SJCRH30 (cell line): Measurements from ENCODE around the gene ACTR3C. TPM values are rescaled to one million over a fixed set of nuclear protein-coding genes. Genes with fewer than 3 reads are reported as not detected.
"Not testable (repeated sequence)": the region's sequence is repeated elsewhere in the genome, so short reads cannot be mapped to it uniquely, and the experiment has no call there.

Experiments
- DNase-seq, 2 experiments: peaks; one replicate each; pipeline ENCODE4 v3.0.0-alpha.2; 2015 to 2020
- H3K27ac ChIP-seq: fragments of 250-450 bp; sonication (Bioruptor Pico); 2 replicates; pipeline ENCODE4 v1.5.1; 2020; ENCODE audit warnings: mild to moderate bottlenecking, moderate library complexity
- H3K27me3 ChIP-seq: fragments of 250-450 bp; sonication (Bioruptor Pico); 2 replicates; pipeline ENCODE4 v1.5.1; 2020; ENCODE audit warnings: mild to moderate bottlenecking, moderate library complexity
- H3K36me3 ChIP-seq: fragments of 250-450 bp; sonication (Bioruptor Pico); 2 replicates; pipeline ENCODE4 v1.5.1; 2020; ENCODE audit warnings: mild to moderate bottlenecking, moderate library complexity
- H3K4me1 ChIP-seq: fragments of 250-450 bp; sonication (Bioruptor Pico); 2 replicates; pipeline ENCODE4 v1.5.1; 2020; ENCODE audit warnings: mild to moderate bottlenecking, moderate library complexity
- H3K4me3 ChIP-seq: fragments of 250-450 bp; sonication (Bioruptor Pico); 2 replicates; pipeline ENCODE4 v1.5.1; 2020; ENCODE audit warnings: mild to moderate bottlenecking, moderate library complexity
- H3K9me3 ChIP-seq: fragments of 250-450 bp; sonication (Bioruptor Pico); replicated peaks from 2 replicates; pipeline ENCODE4 v1.5.1; 2020; ENCODE audit warnings: mild to moderate bottlenecking, moderate library complexity
- total RNA-seq: library from RNA; depleted of rRNA; stranded (reverse); fragments of >200 nt; shearing (Covaris generic); gene quantifications from 2 replicates; pipeline ENCODE4 v1.2.3, GENCODE V29; 2014

Gene ACTR3C
- total RNA-seq, 1 experiment from 2014 or later, result 4.6 TPM

GRCh38 chr7:150317748-150318444 lies 5.4 kb downstream of the ACTR3C start:
- no peaks in the 10 kb centered on the region for H3K27me3 ChIP-seq
- H3K36me3 ChIP-seq, result no peaks in the 10 kb centered on the region
- no peak overlapping the region for H3K27ac ChIP-seq
- H3K4me3 ChIP-seq, result no peak overlapping the region
- DNase-seq, result no peak
- no peaks in the 10 kb centered on the region for H3K9me3 ChIP-seq
- peaks cover 22% of the 10 kb centered on the region for H3K4me1 ChIP-seq

- H3K9me3 ChIP-seq, H3K36me3 ChIP-seq, H3K27me3 ChIP-seq, H3K27ac ChIP-seq, H3K4me3 ChIP-seq, DNase-seq: not testable (repeated sequence)
- peaks cover 31% of the 10 kb centered on the region for H3K4me1 ChIP-seq
These were observed 6.4 kb downstream of the ACTR3C start for GRCh38 chr7:150316987-150317386.

GRCh38 chr7:150314639-150315239 lies 8.6 kb downstream of the ACTR3C start:
- no peak overlapping the region for H3K4me3 ChIP-seq
- H3K4me1 ChIP-seq, result peaks cover 43% of the 10 kb centered on the region
- DNase-seq, result no peak
- no peaks in the 10 kb centered on the region for H3K9me3 ChIP-seq
- H3K27ac ChIP-seq, result no peak overlapping the region
- no peaks in the 10 kb centered on the region for H3K36me3 ChIP-seq
- H3K27me3 ChIP-seq, result no peaks in the 10 kb centered on the region

- Histone ChIP-seq H3K4me1 (peaks cover 44% of the 10 kb centered on the region), H3K4me3 (no peak overlapping the region), H3K27me3 (no peaks in the 10 kb centered on the region), H3K27ac (peak overlapping the region; percentile 99; the same call in 1 of the 2 replicates), H3K36me3 (no peaks in the 10 kb centered on the region), H3K9me3 (no peaks in the 10 kb centered on the region)
- DNase-seq, result no peak
These were observed 9.5 kb downstream of the ACTR3C start for GRCh38 chr7:150313870-150314269.

- H3K36me3 ChIP-seq, result no peaks in the 10 kb centered on the region
- H3K9me3 ChIP-seq, result no peaks in the 10 kb centered on the region
- no peak overlapping the region for H3K4me3 ChIP-seq
- no peak for DNase-seq
- no peaks in the 10 kb centered on the region for H3K27me3 ChIP-seq
- peak overlapping the region; percentile 99 for H3K27ac ChIP-seq
- peaks cover 44% of the 10 kb centered on the region for H3K4me1 ChIP-seq
These were observed 10.0 kb downstream of the ACTR3C start for GRCh38 chr7:150313367-150313809.

GRCh38 chr7:150312649-150313366 lies 10.5 kb downstream of the ACTR3C start:
- Histone ChIP-seq H3K27ac (peak overlapping the region; percentile 99), H3K4me1 (peaks cover 45% of the 10 kb centered on the region)
- not testable (repeated sequence) for H3K27me3 ChIP-seq, H3K36me3 ChIP-seq, H3K4me3 ChIP-seq, H3K9me3 ChIP-seq
- DNase-seq, result peak in 1 of 2 experiments; percentile 45

- DNase-seq, result peak; percentile 84 to 95
- Histone ChIP-seq H3K36me3 (no peaks in the 10 kb centered on the region), H3K9me3 (no peaks in the 10 kb centered on the region; the same call in 1 of the 2 replicates), H3K27me3 (no peaks in the 10 kb centered on the region), H3K4me1 (peaks cover 51% of the 10 kb centered on the region), H3K27ac (peak overlapping the region; percentile 99), H3K4me3 (0 out of 2 replicates have a peak overlapping the region, but pooled peaks have one; percentile 4)
These were observed 11.6 kb downstream of the ACTR3C start for GRCh38 chr7:150311711-150312110.

GRCh38 chr7:150311146-150311545 lies 12.2 kb downstream of the ACTR3C start:
- Histone ChIP-seq H3K4me3 (0 out of 2 replicates have a peak overlapping the region, but pooled peaks have one; percentile 4), H3K27me3 (no peaks in the 10 kb centered on the region), H3K27ac (peak overlapping the region; percentile 99), H3K4me1 (peaks cover 55% of the 10 kb centered on the region), H3K36me3 (no peaks in the 10 kb centered on the region), H3K9me3 (no peaks in the 10 kb centered on the region; the same call in 1 of the 2 replicates)
- DNase-seq, result peak; percentile 67 to 83

GRCh38 chr7:150308575-150308974 lies 14.8 kb downstream of the ACTR3C start:
- Histone ChIP-seq H3K4me3 (no peak overlapping the region), H3K9me3 (no peaks in the 10 kb centered on the region; the same call in 1 of the 2 replicates), H3K4me1 (peaks cover 51% of the 10 kb centered on the region), H3K27me3 (no peaks in the 10 kb centered on the region), H3K27ac (no peak overlapping the region), H3K36me3 (no peaks in the 10 kb centered on the region)
- DNase-seq, result no peak

- H3K36me3 ChIP-seq, result no peaks in the 10 kb centered on the region
- peaks cover 44% of the 10 kb centered on the region for H3K4me1 ChIP-seq
- H3K9me3 ChIP-seq, result no peaks in the 10 kb centered on the region; the same call in 1 of the 2 replicates
- H3K4me3 ChIP-seq, result no peak overlapping the region
- no peaks in the 10 kb centered on the region for H3K27me3 ChIP-seq
- no peak overlapping the region for H3K27ac ChIP-seq
- no peak for DNase-seq
These were observed 15.4 kb downstream of the ACTR3C start for GRCh38 chr7:150307904-150308303.

GRCh38 chr7:150307129-150307528 lies 16.2 kb downstream of the ACTR3C start:
- DNase-seq, result no peak
- Histone ChIP-seq H3K27ac (no peak overlapping the region), H3K4me3 (no peak overlapping the region), H3K36me3 (no peaks in the 10 kb centered on the region), H3K9me3 (no peaks in the 10 kb centered on the region; the same call in 1 of the 2 replicates), H3K4me1 (peaks cover 36% of the 10 kb centered on the region), H3K27me3 (no peaks in the 10 kb centered on the region)

- not testable (repeated sequence) for H3K9me3 ChIP-seq, H3K36me3 ChIP-seq, H3K27me3 ChIP-seq, H3K4me3 ChIP-seq
- peak; percentile 37 to 53 for DNase-seq
- Histone ChIP-seq H3K4me1 (peaks cover 29% of the 10 kb centered on the region), H3K27ac (peak overlapping the region; percentile 18; the same call in 1 of the 2 replicates)
These were observed 17.0 kb downstream of the ACTR3C start for GRCh38 chr7:150306377-150306776.

GRCh38 chr7:150305903-150306284 lies 17.5 kb downstream of the ACTR3C start:
- H3K4me1 ChIP-seq, result peaks cover 24% of the 10 kb centered on the region
- not testable (repeated sequence) for H3K27ac ChIP-seq, H3K36me3 ChIP-seq, H3K9me3 ChIP-seq, H3K4me3 ChIP-seq, H3K27me3 ChIP-seq, DNase-seq

- not testable (repeated sequence) for H3K36me3 ChIP-seq, H3K27me3 ChIP-seq, H3K27ac ChIP-seq, H3K4me3 ChIP-seq, DNase-seq, H3K9me3 ChIP-seq
- H3K4me1 ChIP-seq, result peaks cover 19% of the 10 kb centered on the region
These were observed 18.0 kb downstream of the ACTR3C start for GRCh38 chr7:150305259-150305902.
